T1000 (cell line): ENCODE data around the gene CNOT6.

ENCODE experiments used
- DNase-seq: peaks from one replicate; lab custom pipeline; 2025; ENCODE audit warnings: mixed read lengths; lab: John Stamatoyannopoulos, UW

The CNOT6 gene

GRCh38 chr5:180622910-180623309 lies 128.7 kb downstream of the CNOT6 start:
- no peak for DNase-seq

- DNase-seq, result no peak
Measured at GRCh38 chr5:180623411-180623834, 129.2 kb downstream of the CNOT6 start.

- no peak for DNase-seq
Measured at GRCh38 chr5:180623844-180624243, 129.7 kb downstream of the CNOT6 start.

GRCh38 chr5:180624587-180624986 lies 130.4 kb downstream of the CNOT6 start:
- DNase-seq, result no peak

GRCh38 chr5:180625125-180625790 lies 131.1 kb downstream of the CNOT6 start:
- DNase-seq, result no peak

- DNase-seq, result no peak
Measured at GRCh38 chr5:180625791-180626660, 131.8 kb downstream of the CNOT6 start.

GRCh38 chr5:180626661-180627385 lies 132.6 kb downstream of the CNOT6 start:
- DNase-seq, result no peak

GRCh38 chr5:180627386-180628120 lies 133.4 kb downstream of the CNOT6 start:
- DNase-seq, result no peak
